Measurements from ENCODE around the gene EPB42. TPM values are rescaled to one million over a fixed set of nuclear protein-coding genes. Genes with fewer than 3 reads are reported as not detected.

The EPB42 gene
- total and polyA plus RNA-seq, 8 donors = 1.3 TPM; not detected in 7

DNA sequence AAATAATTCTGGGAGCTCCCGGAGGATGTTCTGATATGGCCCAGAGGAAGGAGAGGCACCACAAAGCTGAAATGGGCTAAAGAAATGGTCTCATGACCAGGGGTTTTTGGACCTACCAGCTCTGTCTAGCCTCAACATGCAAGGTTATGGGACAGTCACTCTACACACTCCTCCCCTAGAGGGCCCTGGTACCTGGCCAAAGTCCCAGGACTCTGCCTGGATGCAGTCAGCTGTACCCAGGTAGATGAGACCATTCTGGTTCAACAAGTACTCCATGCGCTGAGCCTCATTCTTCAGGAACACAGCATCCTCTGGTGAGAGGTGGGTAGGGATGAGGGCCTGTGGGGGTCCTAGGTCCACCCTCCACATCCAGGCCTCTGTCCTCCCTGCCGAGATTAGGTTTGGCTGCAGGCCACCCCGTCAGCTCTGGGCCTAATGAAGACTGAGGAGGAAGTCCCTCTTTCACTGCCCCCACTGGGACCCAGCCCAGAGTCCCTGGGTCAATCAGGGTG is 9.5 kb downstream of the EPB42 start:
- intact Hi-C loops (cut with DNase I; ENCODE audit: low total_unique reads) = no loop called here
- TF ChIP-seq POLR2AphosphoS5 (IDR thresholded peaks at IDR 0.05) = no peak
- TF ChIP-seq, protein P1, sequence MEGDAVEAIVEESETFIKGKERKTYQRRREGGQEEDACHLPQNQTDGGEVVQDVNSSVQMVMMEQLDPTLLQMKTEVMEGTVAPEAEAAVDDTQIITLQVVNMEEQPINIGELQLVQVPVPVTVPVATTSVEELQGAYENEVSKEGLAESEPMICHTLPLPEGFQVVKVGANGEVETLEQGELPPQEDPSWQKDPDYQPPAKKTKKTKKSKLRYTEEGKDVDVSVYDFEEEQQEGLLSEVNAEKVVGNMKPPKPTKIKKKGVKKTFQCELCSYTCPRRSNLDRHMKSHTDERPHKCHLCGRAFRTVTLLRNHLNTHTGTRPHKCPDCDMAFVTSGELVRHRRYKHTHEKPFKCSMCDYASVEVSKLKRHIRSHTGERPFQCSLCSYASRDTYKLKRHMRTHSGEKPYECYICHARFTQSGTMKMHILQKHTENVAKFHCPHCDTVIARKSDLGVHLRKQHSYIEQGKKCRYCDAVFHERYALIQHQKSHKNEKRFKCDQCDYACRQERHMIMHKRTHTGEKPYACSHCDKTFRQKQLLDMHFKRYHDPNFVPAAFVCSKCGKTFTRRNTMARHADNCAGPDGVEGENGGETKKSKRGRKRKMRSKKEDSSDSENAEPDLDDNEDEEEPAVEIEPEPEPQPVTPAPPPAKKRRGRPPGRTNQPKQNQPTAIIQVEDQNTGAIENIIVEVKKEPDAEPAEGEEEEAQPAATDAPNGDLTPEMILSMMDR (IDR thresholded peaks at IDR 0.05) = no peak
- no peak for TF ChIP-seq EP300 (IDR thresholded peaks at IDR 0.05)
- no peak for TF ChIP-seq POLR2A (IDR thresholded peaks at IDR 0.05)
- DNase-seq = no peak
- no peak overlapping the region for H3K4me3 ChIP-seq
- no peaks in the 10 kb centered on the region for H3K9me3 ChIP-seq
- no peaks in the 10 kb centered on the region for H3K4me1 ChIP-seq
- no peak overlapping the region for H3K27ac ChIP-seq
- 68 to 85% (median 74%) methylated on average over 4 of the region's 4 CpGs for WGBS, 5 donors
- H3K36me3 ChIP-seq = no peaks in the 10 kb centered on the region
- peaks cover 0 to 46% (median 12%) of the 10 kb centered on the region in 3 donors for H3K27me3 ChIP-seq

DNA sequence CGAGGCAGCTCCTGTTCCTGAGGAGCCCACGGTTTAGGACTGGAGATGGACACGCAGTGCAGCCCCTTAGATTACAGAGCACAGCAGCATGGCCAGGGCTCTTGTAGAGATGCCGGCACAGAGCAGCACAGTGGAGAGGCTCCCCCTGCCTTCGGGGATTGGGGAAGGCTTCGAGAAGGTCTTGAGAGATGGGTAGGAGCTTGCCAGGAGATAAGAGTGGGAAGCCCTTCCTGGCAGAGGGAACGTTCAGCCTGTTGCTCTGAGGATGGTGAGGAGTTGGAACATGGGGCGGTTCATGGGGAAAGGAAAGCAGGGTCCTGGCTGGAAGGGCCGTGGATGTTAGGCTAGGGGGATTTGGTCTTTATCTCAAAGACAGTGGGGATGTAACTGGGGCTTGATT is 10.0 kb downstream of the EPB42 start:
- H3K27ac ChIP-seq = no peak overlapping the region
- H3K27me3 ChIP-seq = peaks cover 0 to 46% (median 12%) of the 10 kb centered on the region in 3 donors
- WGBS, 5 donors = 72 to 82% (median 78%) methylated on average over 9 of the region's 9 CpGs
- no peaks in the 10 kb centered on the region for H3K4me1 ChIP-seq
- TF ChIP-seq POLR2A (IDR thresholded peaks at IDR 0.05) = no peak
- TF ChIP-seq, protein P1 (IDR thresholded peaks at IDR 0.05) = no peak
- TF ChIP-seq POLR2AphosphoS5 (IDR thresholded peaks at IDR 0.05) = no peak
- TF ChIP-seq EP300 (IDR thresholded peaks at IDR 0.05) = no peak
- H3K36me3 ChIP-seq = no peaks in the 10 kb centered on the region
- intact Hi-C loops (cut with DNase I; ENCODE audit: low total_unique reads) = no loop called here
- no peaks in the 10 kb centered on the region for H3K9me3 ChIP-seq
- no peak for DNase-seq
- no peak overlapping the region for H3K4me3 ChIP-seq

DNA sequence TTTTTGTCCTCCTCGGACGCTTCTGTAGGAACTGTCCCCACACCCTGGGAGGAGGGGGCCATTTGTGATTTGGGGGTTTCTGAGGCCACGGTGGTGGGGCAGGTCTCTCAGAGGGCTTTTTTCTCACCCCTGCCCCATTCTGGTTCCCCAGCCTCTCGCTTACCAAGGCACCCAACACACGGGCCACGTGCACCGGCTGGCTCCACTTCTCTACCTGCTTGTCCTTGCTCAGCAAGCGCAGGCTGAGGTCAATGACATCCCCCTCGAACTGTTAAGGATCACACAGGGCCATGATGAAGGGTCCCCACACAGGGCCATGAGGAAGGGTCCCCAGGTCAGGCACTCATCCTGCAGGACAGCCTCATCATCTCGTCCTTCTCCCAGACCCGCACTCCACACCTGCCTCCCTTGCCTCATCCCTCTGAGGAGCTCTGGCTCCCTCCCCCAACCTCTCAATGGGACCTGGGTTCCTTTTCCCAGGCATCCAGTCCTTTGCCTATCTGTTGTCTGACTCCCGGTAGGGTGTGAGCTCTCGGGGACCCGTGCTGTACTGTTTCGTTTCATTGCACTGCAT is 10.6 kb downstream of the EPB42 start:
- intact Hi-C loops (cut with DNase I; ENCODE audit: low total_unique reads) = no loop called here
- no peak for DNase-seq
- H3K9me3 ChIP-seq = no peaks in the 10 kb centered on the region
- no peak for TF ChIP-seq EP300 (IDR thresholded peaks at IDR 0.05)
- no peak for TF ChIP-seq POLR2AphosphoS5 (IDR thresholded peaks at IDR 0.05)
- TF ChIP-seq, protein P1 (IDR thresholded peaks at IDR 0.05) = no peak
- no peak for TF ChIP-seq POLR2A (IDR thresholded peaks at IDR 0.05)
- H3K27me3 ChIP-seq = peaks cover 0 to 46% (median 12%) of the 10 kb centered on the region in 3 donors
- 80 to 87% (median 84%) methylated on average over 15 of the region's 15 CpGs for WGBS, 5 donors
- no peak overlapping the region for H3K27ac ChIP-seq
- H3K4me3 ChIP-seq = no peak overlapping the region
- no peaks in the 10 kb centered on the region for H3K4me1 ChIP-seq
- H3K36me3 ChIP-seq = no peaks in the 10 kb centered on the region

DNA sequence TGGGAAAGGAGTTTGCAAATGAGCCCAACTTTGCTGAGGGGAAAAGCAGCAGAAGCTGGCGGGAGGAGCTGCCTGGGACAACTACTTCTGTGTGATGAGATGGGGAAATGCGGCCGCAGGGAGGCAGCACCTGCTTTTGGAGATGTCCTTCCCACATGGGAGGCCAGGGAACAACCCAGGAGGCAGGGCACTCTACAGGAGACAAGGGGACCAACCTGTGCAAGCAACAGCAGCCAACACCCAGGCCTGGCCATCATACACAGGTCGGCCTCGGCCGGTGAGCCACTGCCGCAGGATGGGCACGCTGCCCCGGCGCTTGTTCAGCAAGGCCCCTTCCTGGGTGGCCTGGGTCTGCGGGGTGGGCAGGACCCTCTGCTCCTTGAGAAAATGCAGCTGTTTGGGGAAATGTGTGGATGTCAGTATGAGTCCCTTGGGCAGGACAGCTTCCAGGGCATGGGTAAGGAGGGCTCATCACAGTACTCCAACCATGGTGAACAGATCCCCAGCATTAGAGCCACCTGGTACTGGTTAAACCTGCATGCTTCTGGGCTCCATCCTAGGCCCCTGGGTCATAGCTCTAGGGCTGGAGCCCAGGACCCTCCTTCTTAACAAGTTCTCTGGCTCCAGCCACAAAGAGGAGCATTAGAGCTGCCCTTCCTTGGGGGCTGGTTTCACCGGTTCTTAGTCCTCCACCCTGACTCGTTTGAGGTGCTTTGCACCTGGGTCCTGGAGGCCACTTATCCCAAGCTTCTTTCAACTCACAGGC is 11.6 kb downstream of the EPB42 start:
- Histone ChIP-seq H3K4me3 (no peak overlapping the region), H3K9me3 (no peaks in the 10 kb centered on the region), H3K36me3 (no peaks in the 10 kb centered on the region), H3K27ac (no peak overlapping the region), H3K27me3 (peaks cover 0 to 46% (median 12%) of the 10 kb centered on the region in 3 donors), H3K4me1 (no peaks in the 10 kb centered on the region)
- DNase-seq = peak in 1 of 2 donors; percentile 49
- intact Hi-C loops (cut with DNase I; ENCODE audit: low total_unique reads) = no loop called here
- WGBS, 5 donors = 54 to 75% (median 64%) methylated on average over 9 to 13 of the region's 13 CpGs
- TF ChIP-seq POLR2A (IDR thresholded peaks at IDR 0.05) (no peak), EP300 (IDR thresholded peaks at IDR 0.05) (no peak), POLR2AphosphoS5 (IDR thresholded peaks at IDR 0.05) (no peak)
- TF ChIP-seq, protein P1 (IDR thresholded peaks at IDR 0.05) = no peak

Data from stomach (tissue), 9 donors.